Adrenal gland (tissue), 5 donors: ENCODE measurements around the gene NPTX2.

Experiments used
- POLR2A ChIP-seq, 2 donors: fragments of 450-650 bp; IDR thresholded peaks; one replicate each; pipeline ENCODE4 v1.6.1; 2017; ENCODE audit warnings: antibody characterized with exemption in 2 of 2, mild to moderate bottlenecking in 2 of 2, moderate library complexity in 1 of 2
- TF ChIP-seq, protein P1 (sequence below), 6 experiments: fragments of 450-650 bp in 4 of 6; fragments of 200-600 bp in 2 of 6; sonication (generic) in 1 of 6; IDR thresholded peaks; 1 replicate in 5 of 6; 2 replicates in 1 of 6; pipeline versions ENCODE4 v1.5.1 to v1.8.0; 2016 to 2021; ENCODE audit warnings: antibody characterized with exemption in 6 of 6, mild to moderate bottlenecking in 2 of 6, moderate library complexity in 1 of 6
- donor health status: DM: no; HTN: no; CAD: no.

DNA sequence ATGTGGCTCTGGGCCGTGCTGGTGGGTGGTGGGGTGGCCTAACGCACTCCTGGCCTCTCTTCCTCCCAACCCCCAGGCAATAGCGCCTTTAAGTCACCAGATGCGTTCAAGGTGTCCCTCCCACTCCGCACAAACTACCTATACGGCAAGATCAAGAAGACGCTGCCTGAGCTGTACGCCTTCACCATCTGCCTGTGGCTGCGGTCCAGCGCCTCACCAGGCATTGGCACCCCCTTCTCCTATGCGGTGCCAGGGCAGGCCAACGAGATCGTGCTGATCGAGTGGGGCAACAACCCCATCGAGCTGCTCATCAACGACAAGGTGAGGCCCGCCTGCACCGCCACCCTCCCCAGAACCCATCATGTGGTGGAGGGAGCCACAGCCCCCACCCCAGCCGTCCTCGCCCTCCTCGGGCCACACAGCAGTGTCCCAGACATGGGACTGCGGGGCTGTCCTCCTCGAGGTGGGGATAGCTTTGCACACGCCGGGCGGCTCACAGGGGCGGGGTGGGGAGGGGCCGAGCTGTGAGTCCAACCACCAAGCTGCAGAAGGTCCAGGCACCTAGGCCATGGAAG is 7.8 kb downstream of the NPTX2 start:
- TF ChIP-seq, protein P1, sequence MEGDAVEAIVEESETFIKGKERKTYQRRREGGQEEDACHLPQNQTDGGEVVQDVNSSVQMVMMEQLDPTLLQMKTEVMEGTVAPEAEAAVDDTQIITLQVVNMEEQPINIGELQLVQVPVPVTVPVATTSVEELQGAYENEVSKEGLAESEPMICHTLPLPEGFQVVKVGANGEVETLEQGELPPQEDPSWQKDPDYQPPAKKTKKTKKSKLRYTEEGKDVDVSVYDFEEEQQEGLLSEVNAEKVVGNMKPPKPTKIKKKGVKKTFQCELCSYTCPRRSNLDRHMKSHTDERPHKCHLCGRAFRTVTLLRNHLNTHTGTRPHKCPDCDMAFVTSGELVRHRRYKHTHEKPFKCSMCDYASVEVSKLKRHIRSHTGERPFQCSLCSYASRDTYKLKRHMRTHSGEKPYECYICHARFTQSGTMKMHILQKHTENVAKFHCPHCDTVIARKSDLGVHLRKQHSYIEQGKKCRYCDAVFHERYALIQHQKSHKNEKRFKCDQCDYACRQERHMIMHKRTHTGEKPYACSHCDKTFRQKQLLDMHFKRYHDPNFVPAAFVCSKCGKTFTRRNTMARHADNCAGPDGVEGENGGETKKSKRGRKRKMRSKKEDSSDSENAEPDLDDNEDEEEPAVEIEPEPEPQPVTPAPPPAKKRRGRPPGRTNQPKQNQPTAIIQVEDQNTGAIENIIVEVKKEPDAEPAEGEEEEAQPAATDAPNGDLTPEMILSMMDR (IDR thresholded peaks at IDR 0.05) = no peak
- no peak for TF ChIP-seq POLR2A (IDR thresholded peaks at IDR 0.05)
